Measurements from ENCODE around the gene CNGA3.
"Not testable (repeated sequence)": the region's sequence is repeated elsewhere in the genome, so short reads cannot be mapped to it uniquely, and the experiment has no call there.

The CNGA3 gene

DNA sequence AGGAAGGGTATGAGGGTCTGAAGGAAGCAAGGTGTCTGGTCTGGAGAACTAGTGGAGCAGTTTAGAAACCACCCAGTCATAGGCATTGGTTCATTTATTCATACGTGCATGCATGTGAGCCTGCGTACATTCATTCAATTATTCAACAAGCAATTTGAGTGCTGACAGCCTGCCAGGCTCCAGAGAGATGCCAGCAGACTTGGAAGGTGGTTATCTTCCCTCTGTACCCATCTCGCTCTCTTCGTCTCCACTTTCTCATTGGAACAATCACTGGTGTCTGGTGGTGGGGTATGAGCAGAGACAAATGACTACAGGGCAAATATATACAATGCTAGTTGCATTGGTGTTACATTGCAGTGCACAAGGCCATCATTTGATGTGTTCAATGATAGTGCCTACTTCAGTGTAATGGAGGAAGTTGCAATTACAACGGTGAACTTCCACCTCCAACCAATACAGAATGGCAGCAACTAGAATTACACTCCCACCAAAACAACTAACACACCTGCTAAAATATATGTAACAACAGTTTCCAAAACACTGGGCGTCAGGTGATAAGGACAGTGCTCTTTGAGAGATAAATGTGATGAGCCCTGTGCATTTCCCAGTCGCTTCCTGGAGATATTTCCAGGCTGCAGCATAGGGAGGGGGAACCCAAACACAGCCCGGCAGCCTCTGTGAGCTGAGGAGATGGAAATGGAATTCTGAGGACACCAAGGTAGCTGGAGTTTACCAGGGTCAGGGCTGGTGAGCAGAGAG, 32.6 kb upstream of the CNGA3 start:
- no peak overlapping the region for H3K4me3 Mint-ChIP-seq
- H3K4me1 Mint-ChIP-seq, result no peaks in the 10 kb centered on the region
- no peak overlapping the region for H3K27ac Mint-ChIP-seq
- ATAC-seq, result no peak
- no peaks in the 10 kb centered on the region for H3K36me3 Mint-ChIP-seq
- H3K9me3 Mint-ChIP-seq, result peaks cover 2% of the 10 kb centered on the region
- DNase-seq (ENCODE audit: low spot score in 2 of 2), result no peak

- peaks cover 2% of the 10 kb centered on the region for H3K9me3 Mint-ChIP-seq
- H3K36me3 Mint-ChIP-seq, result no peaks in the 10 kb centered on the region
- no peak for DNase-seq (ENCODE audit: low spot score in 2 of 2)
- no peak overlapping the region for H3K27ac Mint-ChIP-seq
- H3K4me1 Mint-ChIP-seq, result no peaks in the 10 kb centered on the region
- no peak for ATAC-seq
- no peak overlapping the region for H3K4me3 Mint-ChIP-seq
Observed at GRCh38 chr2:98314251-98314650, 32.0 kb upstream of the CNGA3 start.

DNA sequence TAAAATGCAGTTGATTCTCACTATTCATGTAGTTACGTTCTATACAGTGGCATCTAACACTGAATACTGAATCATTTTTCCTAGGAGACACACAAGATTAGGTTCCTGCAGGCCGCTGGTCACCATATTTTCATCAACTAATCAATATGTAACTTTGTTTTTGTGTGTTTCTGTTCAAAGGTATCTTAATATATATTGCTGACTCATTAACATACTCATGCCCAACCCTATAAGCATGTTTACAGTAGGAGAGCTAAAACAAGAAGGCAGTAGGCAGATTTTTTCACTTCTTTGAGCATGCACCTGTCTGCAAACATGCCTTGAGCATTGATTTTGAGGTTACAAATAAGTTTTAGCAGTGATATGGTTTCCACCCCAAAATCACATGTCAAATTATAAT, 30.3 kb upstream of the CNGA3 start:
- no peak overlapping the region for H3K4me3 Mint-ChIP-seq
- no peaks in the 10 kb centered on the region for H3K4me1 Mint-ChIP-seq
- no peak overlapping the region for H3K27ac Mint-ChIP-seq
- ATAC-seq (no peak), DNase-seq (ENCODE audit: low spot score in 2 of 2) (no peak)
- H3K9me3 Mint-ChIP-seq, result peaks cover 10% of the 10 kb centered on the region
- no peaks in the 10 kb centered on the region for H3K36me3 Mint-ChIP-seq

GRCh38 chr2:98317214-98317613, 29.0 kb upstream of the CNGA3 start:
- H3K4me3 Mint-ChIP-seq, result no peak overlapping the region
- ATAC-seq (no peak), DNase-seq (ENCODE audit: low spot score in 2 of 2) (no peak)
- H3K9me3 Mint-ChIP-seq, result peaks cover 10% of the 10 kb centered on the region
- H3K4me1 Mint-ChIP-seq, result no peaks in the 10 kb centered on the region
- no peak overlapping the region for H3K27ac Mint-ChIP-seq
- no peaks in the 10 kb centered on the region for H3K36me3 Mint-ChIP-seq

DNA sequence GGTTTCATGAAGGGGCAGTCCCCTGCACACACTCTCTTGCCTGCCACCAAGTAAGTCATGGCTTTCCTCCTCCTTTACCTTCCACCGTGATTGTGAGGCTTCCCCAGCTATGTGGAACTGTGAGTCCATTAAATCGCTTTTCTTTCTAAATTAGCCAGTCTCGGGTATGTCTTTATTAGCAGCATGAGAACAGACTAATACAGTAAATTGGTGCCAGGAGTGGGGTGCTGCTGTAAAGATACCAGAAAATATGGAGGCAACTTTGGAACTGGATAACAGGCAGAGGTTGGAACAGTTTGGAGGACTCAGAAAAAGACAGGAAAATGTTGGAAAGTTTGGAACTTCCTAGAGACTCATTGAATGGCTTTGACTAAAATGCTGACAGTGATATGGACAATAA, 26.1 kb upstream of the CNGA3 start:
- not testable (repeated sequence) for H3K4me1 Mint-ChIP-seq
- peaks cover 17% of the 10 kb centered on the region for H3K9me3 Mint-ChIP-seq

DNA sequence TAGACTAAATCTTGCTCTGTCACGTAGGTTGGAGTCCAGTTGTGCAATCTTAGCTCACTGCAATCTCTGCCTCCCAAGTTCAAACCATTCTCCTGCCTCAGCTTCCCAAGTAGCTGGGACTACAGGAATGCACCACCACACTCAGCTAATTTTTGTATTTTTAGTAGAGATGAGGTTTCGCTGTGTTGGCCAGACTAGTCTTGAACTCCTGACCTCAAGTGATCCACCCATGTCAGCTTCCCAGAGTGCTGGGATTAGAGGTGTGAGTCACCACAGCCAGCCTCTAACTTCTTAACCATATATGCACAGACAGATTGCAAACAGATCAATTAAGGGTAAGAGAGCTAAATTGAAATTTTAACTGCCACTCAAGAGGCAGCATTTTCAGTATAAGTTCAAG, 22.1 kb upstream of the CNGA3 start:
- Mint-ChIP-seq H3K4me3 (no peak overlapping the region), H3K9me3 (peaks cover 14% of the 10 kb centered on the region), H3K27ac (no peak overlapping the region), H3K4me1 (no peaks in the 10 kb centered on the region), H3K36me3 (no peaks in the 10 kb centered on the region)
- ATAC-seq (no peak), DNase-seq (ENCODE audit: low spot score in 2 of 2) (no peak)

More for the DNA sequence above, 26.1 kb upstream of the CNGA3 start:
- H3K36me3 Mint-ChIP-seq; H3K27ac Mint-ChIP-seq; DNase-seq (ENCODE audit: low spot score in 2 of 2); ATAC-seq; H3K4me3 Mint-ChIP-seq: not testable (repeated sequence)

DNA sequence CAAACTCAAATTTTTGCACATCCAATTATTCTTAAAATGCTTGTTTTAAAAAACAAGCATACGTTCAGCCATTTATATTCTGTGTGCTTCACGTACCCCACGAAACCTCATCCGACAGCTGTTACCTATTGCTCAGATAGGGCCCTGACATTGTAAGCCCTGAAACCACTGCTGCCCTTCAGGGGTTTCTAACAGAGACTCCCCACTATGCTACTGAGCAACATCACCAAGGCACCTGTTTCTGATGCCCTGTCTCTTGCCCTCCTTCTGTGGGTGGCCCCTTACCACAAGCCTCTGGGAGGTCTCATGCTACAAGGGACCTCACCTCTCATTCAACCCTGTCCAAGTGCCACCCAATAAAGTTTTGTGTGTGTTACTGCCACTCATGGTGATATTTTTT, 18.5 kb upstream of the CNGA3 start:
- no peaks in the 10 kb centered on the region for H3K36me3 Mint-ChIP-seq
- H3K4me1 Mint-ChIP-seq, result no peaks in the 10 kb centered on the region
- DNase-seq (ENCODE audit: low spot score in 2 of 2) (no peak), ATAC-seq (no peak)
- H3K9me3 Mint-ChIP-seq, result peaks cover 7% of the 10 kb centered on the region
- H3K27ac Mint-ChIP-seq, result no peak overlapping the region
- no peak overlapping the region for H3K4me3 Mint-ChIP-seq

DNA sequence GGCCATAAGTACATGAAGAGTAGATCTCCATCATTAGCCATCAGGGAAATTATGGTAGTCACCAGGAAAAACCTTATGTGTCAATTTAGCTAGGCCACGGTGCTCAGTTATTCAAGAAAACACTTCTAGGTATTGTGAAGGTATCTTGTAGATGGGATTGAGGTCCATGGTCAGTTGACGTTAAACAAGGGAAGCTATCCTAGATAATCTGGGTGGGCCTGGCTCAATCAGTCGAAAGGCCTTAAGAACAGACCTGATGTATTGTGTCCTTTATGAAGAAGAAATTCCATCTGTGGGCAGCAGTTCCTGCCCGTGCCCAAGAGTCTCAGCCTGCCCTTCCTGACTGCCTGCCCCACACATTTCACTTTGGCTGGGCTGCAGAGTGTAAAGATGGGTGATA, 16.7 kb upstream of the CNGA3 start:
- H3K36me3 Mint-ChIP-seq, result no peaks in the 10 kb centered on the region
- H3K27ac Mint-ChIP-seq, result no peak overlapping the region
- ATAC-seq (no peak), DNase-seq (ENCODE audit: low spot score in 2 of 2) (no peak)
- no peak overlapping the region for H3K4me3 Mint-ChIP-seq
- no peaks in the 10 kb centered on the region for H3K9me3 Mint-ChIP-seq
- H3K4me1 Mint-ChIP-seq, result no peaks in the 10 kb centered on the region

DNA sequence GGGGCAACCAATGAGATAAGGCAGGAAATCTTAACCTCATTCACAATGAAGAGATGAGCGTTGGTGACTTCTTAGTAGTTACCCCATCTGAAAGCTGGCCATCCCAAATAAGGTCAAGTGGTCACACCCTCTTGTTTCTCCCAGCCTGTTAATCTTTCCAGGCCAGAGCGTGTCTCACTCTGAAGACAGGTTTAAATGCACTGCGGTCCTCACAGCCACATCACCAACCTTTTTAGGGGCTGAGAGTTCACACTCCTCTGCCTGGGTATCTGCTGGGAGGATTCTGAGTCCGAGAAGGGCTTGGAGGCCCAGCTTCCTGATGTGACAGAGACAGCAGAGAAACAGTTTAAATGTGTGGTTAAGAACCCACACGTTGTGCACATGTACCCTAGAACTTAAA, 13.3 kb upstream of the CNGA3 start:
- ATAC-seq (no peak), DNase-seq (ENCODE audit: low spot score in 2 of 2) (no peak)
- H3K4me3 Mint-ChIP-seq, result no peak overlapping the region
- H3K27ac Mint-ChIP-seq, result no peak overlapping the region
- no peaks in the 10 kb centered on the region for H3K9me3 Mint-ChIP-seq
- no peaks in the 10 kb centered on the region for H3K4me1 Mint-ChIP-seq
- H3K36me3 Mint-ChIP-seq, result no peaks in the 10 kb centered on the region

- H3K36me3 Mint-ChIP-seq, result no peaks in the 10 kb centered on the region
- no peak overlapping the region for H3K27ac Mint-ChIP-seq
- ATAC-seq, result no peak
- no peak for DNase-seq (ENCODE audit: low spot score in 2 of 2)
- H3K9me3 Mint-ChIP-seq, result no peaks in the 10 kb centered on the region
- H3K4me1 Mint-ChIP-seq, result no peaks in the 10 kb centered on the region
- no peak overlapping the region for H3K4me3 Mint-ChIP-seq
Observed at GRCh38 chr2:98333922-98334321, 12.3 kb upstream of the CNGA3 start.

GRCh38 chr2:98334439-98335078, 11.7 kb upstream of the CNGA3 start:
- Mint-ChIP-seq H3K4me3 (no peak overlapping the region), H3K36me3 (no peaks in the 10 kb centered on the region), H3K27ac (no peak overlapping the region), H3K4me1 (no peaks in the 10 kb centered on the region), H3K9me3 (no peaks in the 10 kb centered on the region)
- no peak for ATAC-seq
- DNase-seq (ENCODE audit: low spot score in 2 of 2), result no peak

DNA sequence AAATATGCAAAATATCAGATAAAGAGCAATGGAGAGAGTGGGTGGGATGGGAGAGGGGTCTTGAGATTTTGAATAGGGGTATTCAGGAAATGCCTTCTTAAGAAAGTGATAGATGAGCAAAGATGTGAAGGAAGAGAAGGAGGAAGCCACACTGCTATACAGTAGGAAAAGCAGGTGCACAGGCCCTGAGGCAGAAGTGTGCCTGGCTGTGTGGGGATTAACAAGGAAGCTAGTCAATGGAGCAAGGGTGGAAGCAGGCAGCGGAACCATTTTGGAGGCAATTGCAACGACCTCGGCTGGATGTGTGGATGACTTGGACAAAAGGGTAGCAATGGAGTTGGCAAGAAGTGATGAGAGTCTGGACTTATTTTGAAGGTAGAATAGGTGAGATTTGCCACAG, 11.0 kb upstream of the CNGA3 start:
- ATAC-seq (no peak), DNase-seq (ENCODE audit: low spot score in 2 of 2) (no peak)
- H3K4me3 Mint-ChIP-seq, result no peak overlapping the region
- no peaks in the 10 kb centered on the region for H3K36me3 Mint-ChIP-seq
- H3K4me1 Mint-ChIP-seq, result no peaks in the 10 kb centered on the region
- no peaks in the 10 kb centered on the region for H3K9me3 Mint-ChIP-seq
- no peak overlapping the region for H3K27ac Mint-ChIP-seq

DNA sequence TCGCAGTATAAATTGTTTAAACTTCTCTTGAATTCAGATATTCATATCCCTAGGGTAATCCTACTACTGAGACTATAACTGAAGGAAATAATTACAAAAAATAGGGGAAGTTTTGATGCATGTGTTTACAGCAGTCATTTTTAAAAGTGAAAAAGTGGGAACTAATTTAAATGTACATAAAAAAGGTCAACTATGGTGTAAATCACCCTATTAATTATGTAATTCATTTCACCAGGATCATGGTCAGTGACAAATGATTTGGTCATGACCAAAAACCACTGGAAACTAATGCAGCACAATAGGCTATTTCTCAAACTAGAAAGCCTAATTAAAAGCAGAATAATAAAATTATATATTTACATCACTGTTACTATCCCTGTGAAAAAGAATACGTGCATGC, 5.0 kb upstream of the CNGA3 start:
- H3K9me3 Mint-ChIP-seq, result no peaks in the 10 kb centered on the region
- no peak for DNase-seq (ENCODE audit: low spot score in 2 of 2)
- no peak overlapping the region for H3K27ac Mint-ChIP-seq
- ATAC-seq, result no peak
- H3K4me3 Mint-ChIP-seq, result no peak overlapping the region
- H3K36me3 Mint-ChIP-seq, result no peaks in the 10 kb centered on the region
- no peaks in the 10 kb centered on the region for H3K4me1 Mint-ChIP-seq

DNA sequence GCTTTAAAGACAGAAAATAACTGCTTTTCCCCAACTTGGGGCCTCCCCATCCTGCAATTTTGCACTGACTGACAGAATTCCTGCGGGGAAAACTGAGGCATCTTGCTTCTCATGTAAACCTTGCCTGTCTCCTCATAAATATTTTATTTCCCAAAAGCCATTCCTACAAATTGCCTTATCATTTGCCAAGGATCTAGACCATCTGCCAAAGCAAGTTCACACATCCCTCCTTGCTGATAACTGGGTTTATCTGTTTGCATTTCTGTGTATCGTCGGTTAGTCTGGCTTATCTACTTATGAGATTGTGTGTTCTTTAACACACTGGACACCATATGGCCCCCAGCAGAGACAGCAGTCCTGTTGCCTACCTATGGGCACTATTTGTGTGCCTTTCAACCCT, 3.0 kb upstream of the CNGA3 start:
- Mint-ChIP-seq H3K27ac (no peak overlapping the region), H3K4me3 (no peak overlapping the region), H3K4me1 (peaks cover 7% of the 10 kb centered on the region), H3K36me3 (no peaks in the 10 kb centered on the region), H3K9me3 (no peaks in the 10 kb centered on the region)
- ATAC-seq, result no peak
- peak in 1 of 2 donors; percentile 13 for DNase-seq (ENCODE audit: low spot score in 2 of 2)

DNA sequence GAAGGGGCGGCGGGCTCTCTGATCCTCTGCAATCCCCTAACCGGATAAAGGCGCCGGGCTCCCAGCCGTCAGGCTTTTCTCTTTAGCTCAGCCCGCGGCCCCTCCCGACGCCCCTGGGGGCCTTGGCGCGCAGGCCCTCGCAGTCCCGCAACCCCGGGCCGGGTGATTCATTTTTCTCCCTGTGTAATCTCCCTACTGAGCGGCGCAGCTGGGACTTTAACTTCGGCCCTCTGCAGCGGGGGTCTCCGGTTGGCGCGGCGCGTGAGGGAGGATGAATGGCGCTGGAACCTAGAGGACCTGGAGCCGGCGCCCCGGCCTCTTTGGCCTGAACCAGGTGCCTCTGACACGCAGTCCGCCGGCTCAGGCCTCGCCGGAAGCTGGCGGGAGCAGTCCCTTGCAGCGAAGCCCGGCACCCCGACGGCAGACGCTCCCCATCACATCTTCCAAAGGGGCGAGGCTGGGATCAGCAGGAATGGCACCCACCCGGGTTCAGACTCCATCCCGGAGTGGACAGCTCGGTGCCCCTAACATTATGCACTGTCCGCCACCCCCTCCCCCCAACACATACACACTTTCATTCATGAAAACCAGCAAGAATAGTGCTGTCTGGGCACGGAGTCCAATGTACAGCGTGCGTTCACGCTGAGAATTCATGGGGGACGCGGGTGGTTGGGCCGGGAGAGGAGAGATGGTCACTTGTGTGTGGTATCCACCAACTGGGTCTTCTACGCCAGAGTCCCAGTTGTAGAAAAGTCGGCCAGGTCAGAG, 1.2 kb downstream of the CNGA3 start:
- ATAC-seq (no peak), DNase-seq (ENCODE audit: low spot score in 2 of 2) (peak in 1 of 2 donors; percentile 42)
- Mint-ChIP-seq H3K4me1 (peaks cover 7% of the 10 kb centered on the region), H3K36me3 (no peaks in the 10 kb centered on the region), H3K4me3 (no peak overlapping the region), H3K9me3 (no peaks in the 10 kb centered on the region), H3K27ac (no peak overlapping the region)

GRCh38 chr2:98348066-98348561, 1.9 kb downstream of the CNGA3 start:
- peak; percentile 37 for ATAC-seq
- H3K9me3 Mint-ChIP-seq, result no peaks in the 10 kb centered on the region
- H3K36me3 Mint-ChIP-seq, result no peaks in the 10 kb centered on the region
- H3K4me1 Mint-ChIP-seq, result peaks cover 7% of the 10 kb centered on the region
- DNase-seq (ENCODE audit: low spot score in 2 of 2), result peak in 1 of 2 donors; percentile 41
- no peak overlapping the region for H3K27ac Mint-ChIP-seq
- H3K4me3 Mint-ChIP-seq, result no peak overlapping the region
